Panc1 (cell line): Measurements from ENCODE around the gene PCDHGA1.

Source experiments
- CTCF ChIP-seq: fragments of 450-650 bp; IDR thresholded peaks from 2 replicates; pipeline ENCODE4 v1.5.1; 2017; ENCODE audit warnings: mild to moderate bottlenecking
- POLR2AphosphoS5 ChIP-seq: IDR thresholded peaks from 2 replicates; pipeline ENCODE4 v1.6.1; 2012; ENCODE audit warnings: mild to moderate bottlenecking, low read depth, low read length, moderate library complexity
- REST ChIP-seq, 2 experiments: IDR thresholded peaks; 2 replicates each; pipeline ENCODE4 v1.6.1; 2011 to 2012; ENCODE audit warnings: low read depth in 2 of 2, control low read depth in 1 of 2, low read length in 1 of 2, mild to moderate bottlenecking in 1 of 2, moderate library complexity in 1 of 2; ENCODE audit not compliant: insufficient read depth in 1 of 2
- SIN3A ChIP-seq: IDR thresholded peaks from 2 replicates; pipeline ENCODE4 v1.6.1; 2012; ENCODE audit warnings: low read depth, mild to moderate bottlenecking, low read length, moderate library complexity, borderline replicate concordance; ENCODE audit not compliant: insufficient read depth
- TCF7L2 ChIP-seq: IDR thresholded peaks from 2 replicates; pipeline ENCODE4 v1.6.1; 2011; ENCODE audit warnings: mild to moderate bottlenecking, low read depth, low read length, inconsistent platforms

DNA sequence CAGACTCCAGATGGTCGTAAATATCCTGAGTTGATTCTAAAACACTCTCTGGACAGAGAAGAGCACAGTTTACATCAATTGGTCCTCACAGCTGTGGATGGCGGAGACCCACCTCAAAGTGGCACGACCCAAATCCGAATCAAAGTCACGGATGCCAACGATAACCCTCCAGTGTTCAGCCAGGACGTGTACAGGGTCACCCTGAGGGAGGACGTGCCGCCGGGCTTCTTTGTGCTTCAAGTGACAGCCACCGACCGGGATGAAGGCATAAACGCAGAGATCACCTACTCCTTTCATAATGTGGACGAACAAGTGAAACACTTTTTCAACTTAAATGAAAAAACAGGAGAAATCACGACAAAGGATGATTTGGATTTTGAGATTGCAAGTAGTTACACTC is 30.4 kb downstream of the PCDHGA1 start:
- TF ChIP-seq CTCF = no peak
- no peak for TF ChIP-seq POLR2AphosphoS5
- TF ChIP-seq REST (IDR thresholded peaks at IDR 0.05; ENCODE audit: insufficient read depth in 1 of 2, low read depth in 2 of 2, low read length in 1 of 2) = no peak
- no peak for TF ChIP-seq TCF7L2
- no peak for TF ChIP-seq SIN3A
